Osteocyte (in vitro differentiated cells): Measurements from ENCODE around the gene TICAM1. TPM values are rescaled to one million over a fixed set of nuclear protein-coding genes. Genes with fewer than 3 reads are reported as not detected.
A peak's percentile ranks its signal among the peaks of the same experiment; 100 is the strongest.

ENCODE experiments used
- DNase-seq: peaks from one replicate; pipeline ENCODE4 v3.0.0; 2021; ENCODE audit warnings: mixed read lengths; ENCODE audit not compliant: unreplicated experiment; ENCODE audit errors: extremely low spot score
- H3K27ac Mint-ChIP-seq: one replicate; pipeline ENCODE4 v1.8.0; 2021; ENCODE audit warnings: mild to moderate bottlenecking, mixed read lengths; ENCODE audit not compliant: unreplicated experiment
- H3K27me3 Mint-ChIP-seq: one replicate; pipeline ENCODE4 v1.8.0; 2021; ENCODE audit warnings: mixed read lengths; ENCODE audit not compliant: unreplicated experiment
- H3K36me3 Mint-ChIP-seq: one replicate; pipeline ENCODE4 v1.8.0; 2021; ENCODE audit warnings: mixed read lengths; ENCODE audit not compliant: unreplicated experiment
- H3K4me1 Mint-ChIP-seq: one replicate; pipeline ENCODE4 v1.8.0; 2021; ENCODE audit warnings: mixed read lengths; ENCODE audit not compliant: unreplicated experiment
- H3K4me3 Mint-ChIP-seq: one replicate; pipeline ENCODE4 v1.8.0; 2021; ENCODE audit warnings: mild to moderate bottlenecking, moderate library complexity, mixed read lengths; ENCODE audit not compliant: unreplicated experiment
- H3K9me3 Mint-ChIP-seq: one replicate; pipeline ENCODE4 v1.8.0; 2021; ENCODE audit warnings: mixed read lengths; ENCODE audit not compliant: unreplicated experiment
- CTCF ChIP-seq: fragments of 200-600 bp; sonication (generic); IDR thresholded peaks from 2 replicates; pipeline ENCODE4 v1.5.0; 2021; ENCODE audit warnings: antibody characterized with exemption, mild to moderate bottlenecking, moderate library complexity
- total RNA-seq: library from RNA; stranded (reverse); gene quantifications from 2 replicates; pipeline ENCODE4 v1.2.1, GENCODE V29; 2021

The TICAM1 gene
- total RNA-seq, 1 donor from 2014 or later = 6.6 TPM

- H3K9me3 Mint-ChIP-seq = no peaks in the 10 kb centered on the region
- H3K27me3 Mint-ChIP-seq = no peaks in the 10 kb centered on the region
- no peak for TF ChIP-seq CTCF
- peaks cover 6% of the 10 kb centered on the region for H3K36me3 Mint-ChIP-seq
- no peak overlapping the region for H3K27ac Mint-ChIP-seq
- no peak for DNase-seq
- H3K4me3 Mint-ChIP-seq = no peak overlapping the region
- H3K4me1 Mint-ChIP-seq = peaks cover 22% of the 10 kb centered on the region
Measured at GRCh38 chr19:4816950-4817278, 14.6 kb downstream of the TICAM1 start.

GRCh38 chr19:4816202-4816949 is 15.1 kb downstream of the TICAM1 start:
- Mint-ChIP-seq H3K9me3 (no peaks in the 10 kb centered on the region), H3K27me3 (no peaks in the 10 kb centered on the region), H3K4me1 (peaks cover 26% of the 10 kb centered on the region), H3K36me3 (peaks cover 4% of the 10 kb centered on the region), H3K27ac (no peak overlapping the region), H3K4me3 (no peak overlapping the region)
- no peak for DNase-seq
- no peak for TF ChIP-seq CTCF

DNA sequence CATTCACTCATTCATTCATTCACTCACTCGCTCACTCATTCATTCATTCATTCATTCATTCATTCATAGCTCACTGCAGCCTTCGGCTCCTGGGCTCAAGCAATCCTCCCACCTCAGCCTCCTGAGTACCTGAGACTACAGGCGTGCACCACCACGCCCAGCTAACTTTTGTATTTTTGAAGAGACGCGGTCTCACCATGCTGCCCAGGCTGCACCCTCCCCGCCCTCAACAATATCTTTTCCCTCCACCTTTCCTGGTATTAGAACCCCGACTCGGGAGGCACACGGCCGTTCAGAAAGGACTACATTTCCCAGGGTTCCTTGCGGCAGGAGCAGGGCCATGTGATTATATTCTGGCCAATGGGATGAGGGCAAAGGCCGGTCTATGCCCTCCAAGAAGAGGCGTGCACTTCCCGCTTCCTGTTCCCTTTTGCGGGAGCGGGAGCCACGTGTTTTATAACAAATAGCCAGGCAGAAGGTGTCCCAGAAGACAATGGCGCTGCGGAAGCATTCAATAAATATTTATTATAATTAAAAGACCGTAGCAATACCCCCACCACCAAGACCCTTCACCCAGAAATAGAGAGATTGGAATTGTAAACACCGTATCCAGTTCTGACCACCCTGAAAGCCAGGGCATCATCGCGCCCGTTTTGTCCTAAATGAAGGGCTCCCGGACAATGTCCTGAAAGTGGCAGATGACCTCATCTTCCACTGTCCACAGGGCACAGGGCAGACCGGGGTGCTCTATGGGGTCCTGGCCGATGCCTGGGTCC is 15.9 kb downstream of the TICAM1 start:
- H3K27me3 Mint-ChIP-seq = no peaks in the 10 kb centered on the region
- H3K4me3 Mint-ChIP-seq = peak overlapping the region; percentile 73
- H3K9me3 Mint-ChIP-seq = no peaks in the 10 kb centered on the region
- no peak for TF ChIP-seq CTCF
- peaks cover 26% of the 10 kb centered on the region for H3K4me1 Mint-ChIP-seq
- H3K36me3 Mint-ChIP-seq = peaks cover 4% of the 10 kb centered on the region
- peak; percentile 92 for DNase-seq
- peak overlapping the region; percentile 77 for H3K27ac Mint-ChIP-seq

- Mint-ChIP-seq H3K27ac (peak overlapping the region; percentile 77), H3K9me3 (no peaks in the 10 kb centered on the region), H3K36me3 (peaks cover 4% of the 10 kb centered on the region), H3K27me3 (no peaks in the 10 kb centered on the region), H3K4me3 (peak overlapping the region; percentile 73), H3K4me1 (peaks cover 26% of the 10 kb centered on the region)
- no peak for DNase-seq
- TF ChIP-seq CTCF = no peak
Measured at GRCh38 chr19:4814625-4815425, 16.7 kb downstream of the TICAM1 start.
